ENCODE measurements around the gene EGFLAM. TPM values are rescaled to one million over a fixed set of nuclear protein-coding genes. Genes with fewer than 3 reads are reported as not detected.

The EGFLAM gene
- total and polyA plus RNA-seq, 10 of the 15 experiments (the other 5 are each of a cell fraction or from before 2014, with no cell fraction given) = 0.37 TPM; not detected in 9

- ChIA-PET RAD21 (ENCODE audit: unreplicated experiment) (interaction anchor here (1.3 kb wide), 1 partner anchor 42 kb away, joined by 4 read pairs; no protein-coding TSS in a partner anchor), SMC1A (ENCODE audit: uncharacterized antibody, unreplicated experiment) (no interaction called here), CTCF (no interaction called here), POLR2A (no interaction called here)
- 57% methylated on average over 9 of the region's 10 CpGs for WGBS (ENCODE audit: insufficient coverage, insufficient replicate concordance, low lambda C conversion rate, missing lambda C conversion rate)
- no peak for ATAC-seq
- Histone ChIP-seq H4K20me1 (ENCODE audit: control insufficient read depth, insufficient read depth) (no peaks in the 10 kb centered on the region), H3K4me3 (no peak overlapping the region), H3K9ac (ENCODE audit: control insufficient read depth, insufficient read depth, low read length) (no peak overlapping the region), H2AFZ (ENCODE audit: control insufficient read depth, low read depth, low read length) (no peak overlapping the region), H3K9me3 (replicated peaks; ENCODE audit: control insufficient read depth, insufficient read depth, low read length) (no peaks in the 10 kb centered on the region), H3K79me2 (ENCODE audit: control insufficient read depth, insufficient read depth, low read length) (no peaks in the 10 kb centered on the region), H3K4me2 (ENCODE audit: control insufficient read depth, insufficient read depth) (no peak overlapping the region), H3K27ac (ENCODE audit: control insufficient read depth, insufficient read depth) (no peak overlapping the region), H3K27me3 (replicated peaks in 1 of 2; ENCODE audit: control insufficient read depth in 2 of 2, insufficient read depth in 2 of 2, low read length in 1 of 2) (peaks cover 0 to 6% of the 10 kb centered on the region in 2 experiments; a peak in 2 of 4 replicates), H3K36me3 (ENCODE audit: control insufficient read depth in 2 of 2, insufficient read depth in 2 of 2, low read length in 1 of 2) (no peaks in the 10 kb centered on the region), H3K4me1 (ENCODE audit: control insufficient read depth, insufficient read depth, low read length) (no peaks in the 10 kb centered on the region)
- intact Hi-C loops (cut with micrococcal nuclease; ENCODE audit: unreplicated experiment) = no loop called here
- in situ Hi-C loops (cut with MboI) = no loop called here
- no peak for FAIRE-seq
- no TSS peak for BruUV-seq (replicated peaks)
- DNase-seq (ENCODE audit: low read depth, low spot score) = no peak
- TF ChIP-seq MYB (IDR thresholded peaks at IDR 0.05; ENCODE audit: borderline replicate concordance, low read depth, low read length) (no peak), KDM1A (IDR thresholded peaks at IDR 0.05; ENCODE audit: borderline replicate concordance) (no peak), SKIL (IDR thresholded peaks at IDR 0.05; ENCODE audit: low read depth, poor library complexity, severe bottlenecking) (no peak), YY1 (IDR thresholded peaks at IDR 0.05; ENCODE audit: low read depth, low read length) (no peak), CHD2 (IDR thresholded peaks at IDR 0.05; ENCODE audit: borderline replicate concordance, low read depth, low read length) (no peak), PRDM15 (CRISPR knock-in tag; IDR thresholded peaks at IDR 0.05) (no peak), BCL11A (IDR thresholded peaks at IDR 0.05; ENCODE audit: low read depth, low read length) (no peak), RB1 (IDR thresholded peaks at IDR 0.05; ENCODE audit: borderline replicate concordance) (no peak), IKZF2 (IDR thresholded peaks at IDR 0.05) (no peak), E4F1 (IDR thresholded peaks at IDR 0.05; ENCODE audit: borderline replicate concordance, partially characterized antibody) (no peak), HSF1 (IDR thresholded peaks at IDR 0.05; ENCODE audit: low read depth, low read length) (no peak), FOXK2 (IDR thresholded peaks at IDR 0.05) (no peak), CBFB (IDR thresholded peaks at IDR 0.05; ENCODE audit: low read depth) (no peak)
Observed at GRCh38 chr5:38483805-38484398, 225.5 kb downstream of the EGFLAM start.

Data from GM12878 (cell line).